Mucosa of descending colon (tissue), 3 donors: ENCODE data around the gene EVI5. TPM values are rescaled to one million over a fixed set of nuclear protein-coding genes. Genes with fewer than 3 reads are reported as not detected.

Source experiments
- ATAC-seq: fragments of 200-7000 bp; cut with Tn5 transposase; one replicate; pipeline ENCODE4 v1.9.1; 2020; ENCODE audit warnings: mild to moderate bottlenecking, moderate library complexity
- DNase-seq, 3 donors: peaks; one replicate each; pipeline ENCODE4 v3.0.0-alpha.2; 2020
- H3K36me3 ChIP-seq: fragments of 200-600 bp; one replicate; pipeline ENCODE4 v1.8.0; 2021; ENCODE audit warnings: low read depth, mild to moderate bottlenecking
- H3K4me1 ChIP-seq: fragments of 200-600 bp; one replicate; pipeline ENCODE4 v1.8.0; 2021; ENCODE audit warnings: low read depth, mild to moderate bottlenecking
- H3K4me3 ChIP-seq: fragments of 200-600 bp; one replicate; pipeline ENCODE4 v1.8.0; 2021; ENCODE audit warnings: mild to moderate bottlenecking
- H3K9me3 ChIP-seq: fragments of 200-600 bp; one replicate; pipeline ENCODE4 v1.8.0; 2021; ENCODE audit warnings: mild to moderate bottlenecking
- CTCF ChIP-seq: fragments of 200-600 bp; IDR thresholded peaks from one replicate; pipeline ENCODE4 v1.8.0; 2022; ENCODE audit warnings: antibody characterized with exemption, mild to moderate bottlenecking
- intact Hi-C, 2 donors: fragments of 100-400 bp; cut with DNase I in 1 of 2; cut with micrococcal nuclease in 1 of 2; formaldehyde crosslinking; loops; one replicate each; pipeline versions ENCODE4 v1.11.0 to v1.11.1; 2022; cut with DNase I, micrococcal nuclease
- total RNA-seq, 3 donors: library from RNA; stranded (reverse); fragmentation: NEBNext Ultra II Directional in 2 of 3; extraction: Animal tissue kit (Norgen Biotek cat#: 25700) in 2 of 3; gene quantifications; one replicate each; pipeline versions ENCODE4 v1.2.1 to v1.2.4, GENCODE V29; 2021 to 2023
- donor health status: DM: no; HTN: no; CAD: no; lungs with moderate emphysema.
- donor health status: DM: no; HTN: no; CAD: no.
- donor health status: DM: no; HTN: yes; CAD: no.

Gene EVI5
- total RNA-seq, 3 donors from 2014 or later = 32.3 to 52.4 (median 33.5) TPM

GRCh38 chr1:92679980-92680379 is 104.9 kb downstream of the EVI5 start:
- H3K36me3 ChIP-seq = no peaks in the 10 kb centered on the region
- no peak for TF ChIP-seq CTCF
- ATAC-seq (no peak), DNase-seq (no peak)
- no peaks in the 10 kb centered on the region for H3K9me3 ChIP-seq
- H3K4me3 ChIP-seq = no peak overlapping the region
- intact Hi-C loops = no loop called here
- H3K4me1 ChIP-seq = no peaks in the 10 kb centered on the region

GRCh38 chr1:92663775-92664174 is 121.1 kb downstream of the EVI5 start:
- intact Hi-C loops = no loop called here
- TF ChIP-seq CTCF = no peak
- Histone ChIP-seq H3K9me3 (no peaks in the 10 kb centered on the region), H3K4me1 (no peaks in the 10 kb centered on the region), H3K36me3 (no peaks in the 10 kb centered on the region), H3K4me3 (no peak overlapping the region)
- no peak for ATAC-seq
- DNase-seq = no peak

DNA sequence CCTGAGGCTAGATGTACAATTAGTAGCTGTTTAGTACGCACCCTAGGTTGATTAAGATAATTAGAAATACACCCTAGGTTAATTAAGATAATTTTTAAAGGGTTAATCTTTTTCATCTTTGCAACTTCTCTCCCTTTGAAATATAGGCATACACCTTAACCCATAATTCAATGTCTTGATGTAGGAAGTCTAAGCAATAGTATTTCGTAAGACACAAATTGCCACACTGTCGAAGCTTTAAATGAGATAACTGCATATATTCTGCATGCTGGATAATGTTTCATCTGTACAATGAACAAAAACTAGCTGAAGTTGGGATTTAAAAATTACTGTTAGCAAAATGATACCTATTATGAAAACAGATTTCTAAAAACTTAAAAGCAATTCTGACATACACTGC is 122.9 kb downstream of the EVI5 start:
- no peak for ATAC-seq
- no peaks in the 10 kb centered on the region for H3K36me3 ChIP-seq
- peaks cover 6% of the 10 kb centered on the region for H3K9me3 ChIP-seq
- no peak overlapping the region for H3K4me3 ChIP-seq
- no peak for TF ChIP-seq CTCF
- H3K4me1 ChIP-seq = no peaks in the 10 kb centered on the region
- intact Hi-C loops = no loop called here
- no peak for DNase-seq

- no peak for TF ChIP-seq CTCF
- H3K4me3 ChIP-seq = no peak overlapping the region
- H3K9me3 ChIP-seq = peaks cover 35% of the 10 kb centered on the region
- no peak for ATAC-seq
- intact Hi-C loops = no loop called here
- no peaks in the 10 kb centered on the region for H3K36me3 ChIP-seq
- no peaks in the 10 kb centered on the region for H3K4me1 ChIP-seq
- no peak for DNase-seq
Observed at GRCh38 chr1:92657701-92658100, 127.2 kb downstream of the EVI5 start.

DNA sequence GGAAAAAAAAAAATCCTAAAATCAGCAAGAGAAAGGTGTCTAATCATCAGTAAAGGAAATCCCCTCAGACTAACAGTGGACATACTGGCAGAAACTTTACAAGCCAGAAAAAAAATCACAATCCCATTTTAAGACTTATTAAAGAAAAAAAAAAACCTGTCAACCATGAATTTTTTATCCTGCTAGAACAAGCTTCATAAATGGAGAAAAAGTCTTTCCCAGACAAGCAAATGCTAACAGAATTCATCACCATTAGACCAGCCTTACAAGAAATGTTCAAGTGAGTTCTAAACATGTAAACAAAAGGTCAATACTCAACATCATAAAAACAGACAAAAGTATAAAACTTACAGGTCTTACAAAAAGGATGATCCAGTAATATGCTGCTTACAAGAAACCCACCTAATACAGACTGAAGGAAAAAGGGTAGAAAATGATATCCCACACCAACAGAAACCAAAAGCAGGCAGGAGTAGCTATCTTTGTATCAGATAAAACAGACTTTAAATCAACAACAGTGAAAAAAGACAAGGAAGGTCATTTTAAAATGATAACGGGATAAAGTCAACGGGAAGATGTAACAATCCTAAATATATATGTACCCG is 129.6 kb downstream of the EVI5 start:
- no peaks in the 10 kb centered on the region for H3K36me3 ChIP-seq
- DNase-seq = no peak

More for the DNA sequence above, 129.6 kb downstream of the EVI5 start:
- H3K4me3 ChIP-seq = no peak overlapping the region
- intact Hi-C loops = no loop called here
- peaks cover 35% of the 10 kb centered on the region for H3K9me3 ChIP-seq
- no peak for TF ChIP-seq CTCF
- no peak for ATAC-seq
- H3K4me1 ChIP-seq = no peaks in the 10 kb centered on the region
